PC-9 (cell line): Measurements from ENCODE around the gene DENND2A.

Experiments used
- CTCF ChIP-seq: fragments of 200-600 bp; sonication (generic); conservative IDR thresholded peaks from 2 replicates; pipeline ENCODE4 v1.6.1; 2017; ENCODE audit warnings: mixed run types, antibody characterized with exemption, mild to moderate bottlenecking, moderate library complexity
- EZH2 ChIP-seq: fragments of 200-600 bp; sonication (generic); IDR thresholded peaks from 2 replicates; pipeline ENCODE4 v1.8.0; 2017; ENCODE audit warnings: antibody characterized with exemption, low read depth

- TF ChIP-seq CTCF (no peak), EZH2 (no peak)
Observed at GRCh38 chr7:140552240-140552679, 88.4 kb downstream of the DENND2A start.
